K562 (cell line): ENCODE data around the gene RGMB. TPM values are rescaled to one million over a fixed set of nuclear protein-coding genes. Genes with fewer than 3 reads are reported as not detected.

Source experiments
- ATAC-seq: fragments of 200-7000 bp; cut with Tn5 transposase; 3 replicates; pipeline ENCODE4 v1.9.1; 2020; ENCODE audit warnings: moderate library complexity
- BruUV-seq: library from RNA; stranded (reverse); fragments of 400-500 nt; replicated peaks from 2 replicates; lab custom pipeline; 2021; lab: Mats Ljungman, UMichigan
- CTCF ChIA-PET: fragments of 300-600 bp; formaldehyde crosslinking; extraction: SDS; loops from one replicate; lab custom pipeline; 2021; ENCODE audit warnings: low intra/inter-chr PET ratio; lab: Yijun Ruan, JAX
- POLR2A ChIA-PET: fragments of 300-600, 350-650 bp; sonication (Branson Sonifier 250); formaldehyde crosslinking; extraction: SDS; loops from one replicate; lab custom pipeline; 2021; ENCODE audit warnings: antibody characterized with exemption, inconsistent platforms; lab: Yijun Ruan, JAX
- DNase-seq, 4 experiments: peaks; one replicate each; pipeline versions ENCODE4 v3.0.0 to v3.0.0-alpha.2; 2011 to 2018; ENCODE audit warnings: low spot score in 3 of 4, mixed read lengths in 3 of 4; ENCODE audit errors: extremely low read depth in 1 of 4
- FAIRE-seq: peaks from 2 replicates; lab custom pipeline; 2011; peaks lifted over from hg19 to GRCh38; lab: Jason Lieb, UNC
- H2AFZ ChIP-seq: 2 replicates; pipeline ENCODE4 v1.6.0; 2011; ENCODE audit warnings: low read depth, low read length, control low read depth, inconsistent platforms
- H3K27ac ChIP-seq: fragments of 200-600 bp; 3 replicates; pipeline ENCODE4 v1.8.0; 2011; ENCODE audit warnings: low read depth, mild to moderate bottlenecking, control low read depth, inconsistent platforms, low read length, moderate library complexity, mixed read lengths; ENCODE audit errors: extremely low read depth
- H3K27me3 ChIP-seq, 2 experiments: fragments of 300-600 bp in 1 of 2; 2 replicates in 1 of 2; 3 replicates in 1 of 2; pipeline versions ENCODE4 v1.6.0 to v1.8.0; 2011; ENCODE audit warnings: inconsistent platforms in 2 of 2, low read length in 2 of 2, mild to moderate bottlenecking in 1 of 2, mixed read lengths in 1 of 2, moderate library complexity in 1 of 2; ENCODE audit not compliant: control insufficient read depth in 2 of 2, insufficient read depth in 2 of 2
- H3K36me3 ChIP-seq: fragments of 300-600 bp; 3 replicates; pipeline ENCODE4 v1.8.0; 2011; ENCODE audit warnings: mild to moderate bottlenecking, low read length, inconsistent platforms; ENCODE audit not compliant: control insufficient read depth, insufficient read depth
- H3K4me1 ChIP-seq, 2 experiments: fragments of 200-600 bp in 1 of 2; replicated peaks in 1 of 2; 2 replicates in 1 of 2; 3 replicates in 1 of 2; pipeline versions ENCODE4 v1.5.1 to v1.8.0; 2011; ENCODE audit warnings: inconsistent platforms in 2 of 2, low read length in 2 of 2, mild to moderate bottlenecking in 1 of 2, mixed read lengths in 1 of 2, moderate library complexity in 1 of 2; ENCODE audit not compliant: control insufficient read depth in 2 of 2, insufficient read depth in 2 of 2
- H3K4me2 ChIP-seq: 2 replicates; pipeline ENCODE4 v1.6.1; 2011; ENCODE audit warnings: low read length, control low read depth, inconsistent platforms, mixed read lengths; ENCODE audit not compliant: insufficient read depth
- H3K4me3 ChIP-seq: fragments of 200-600 bp; sonication (generic), shearing (Covaris generic); 2 replicates; pipeline ENCODE4 v1.5.1; 2016; ENCODE audit warnings: control low read depth, inconsistent platforms
- H3K79me2 ChIP-seq: fragments of 200-600 bp; 3 replicates; pipeline ENCODE4 v1.8.0; 2011; ENCODE audit warnings: low read length, inconsistent platforms; ENCODE audit not compliant: control insufficient read depth, insufficient read depth
- H3K9ac ChIP-seq, 2 experiments: 2 replicates each; pipeline versions ENCODE4 v1.6.0 to v1.6.1; 2011; ENCODE audit warnings: low read depth in 2 of 2, low read length in 2 of 2, control low read depth in 1 of 2, inconsistent platforms in 1 of 2, mild to moderate bottlenecking in 1 of 2, mixed read lengths in 1 of 2; ENCODE audit not compliant: insufficient read depth in 1 of 2
- H3K9me1 ChIP-seq: one replicate; pipeline ENCODE4 v1.6.0; 2011; ENCODE audit warnings: inconsistent platforms, mild to moderate bottlenecking, low read length, moderate library complexity; ENCODE audit not compliant: control insufficient read depth, insufficient read depth
- H3K9me3 ChIP-seq: replicated peaks from 2 replicates; pipeline ENCODE4 v1.5.1; 2011; ENCODE audit warnings: low read depth, low read length, inconsistent platforms; ENCODE audit not compliant: control insufficient read depth, insufficient read depth
- H4K20me1 ChIP-seq: replicated peaks from 2 replicates; pipeline ENCODE4 v1.6.1; 2011; ENCODE audit warnings: low read length, inconsistent platforms, mixed read lengths; ENCODE audit not compliant: control insufficient read depth, insufficient read depth
- ATF3 ChIP-seq, 2 experiments: fragments of 450-650 bp in 1 of 2; sonication (generic) in 1 of 2; formaldehyde crosslinking in 1 of 2; IDR thresholded peaks in 1 of 2; conservative IDR thresholded peaks in 1 of 2; 2 replicates each; pipeline versions ENCODE4 v1.6.1 to v1.8.1; 2016 to 2023; ENCODE audit warnings: mild to moderate bottlenecking in 2 of 2, moderate library complexity in 2 of 2, inconsistent platforms in 1 of 2, missing genetic modification reagents in 1 of 2
- ATF7 ChIP-seq: fragments of 450-650 bp; IDR thresholded peaks from 2 replicates; pipeline ENCODE4 v1.7.1; 2014; ENCODE audit warnings: mild to moderate bottlenecking, moderate library complexity
- BCLAF1 ChIP-seq, 2 experiments: fragments of 450-650 bp in 1 of 2; IDR thresholded peaks; 2 replicates each; pipeline ENCODE4 v1.6.1; 2011 to 2017; ENCODE audit warnings: low read depth in 2 of 2, antibody characterized with exemption in 1 of 2, borderline replicate concordance in 1 of 2, low read length in 1 of 2, mild to moderate bottlenecking in 1 of 2, mixed read lengths in 1 of 2; ENCODE audit not compliant: control insufficient read depth in 1 of 2
- CEBPB ChIP-seq: fragments of 450-650 bp; IDR thresholded peaks from 2 replicates; pipeline ENCODE4 v1.6.1; 2016; ENCODE audit warnings: missing genetic modification characterization, missing compliant biosample characterization
- CEBPG ChIP-seq, 3 experiments: fragments of 200-800 bp in 1 of 3; sonication (Bioruptor generic) in 1 of 3; sonication (generic) in 1 of 3; formaldehyde crosslinking in 1 of 3; IDR thresholded peaks in 2 of 3; conservative IDR thresholded peaks in 1 of 3; 2 replicates each; pipeline versions ENCODE4 v1.6.1 to v1.8.0; 2016 to 2022; ENCODE audit warnings: missing compliant biosample characterization in 2 of 3, missing genetic modification characterization in 2 of 3, mild to moderate bottlenecking in 1 of 3, missing genetic modification reagents in 1 of 3
- NFIC ChIP-seq: fragments of 450-650 bp; IDR thresholded peaks from 2 replicates; pipeline ENCODE4 v1.6.1; 2017; ENCODE audit warnings: mild to moderate bottlenecking, inconsistent platforms
- RNF2 ChIP-seq: sonication (generic); IDR thresholded peaks from 2 replicates; pipeline ENCODE4 v1.6.1; 2016
- whole genome bisulfite sequencing: fragments of 100-300 bp; shearing (Covaris generic); methylation state at CpG from one replicate; pipeline ENCODE4 v1.1.6; 2016; ENCODE audit warnings: low coverage, mixed read lengths; ENCODE audit not compliant: insufficient coverage; ENCODE audit errors: missing lambda C conversion rate; 5-methylcytosine and 5-hydroxymethylcytosine counted together
- in situ Hi-C: fragments of 300-500 bp; cut with MboI; formaldehyde crosslinking; loops from 4 replicates; pipeline ENCODE4 v1.15.0; 2018; ENCODE audit warnings: inconsistent platforms, mixed read lengths
- intact Hi-C: fragments of 100-400 bp; cut with micrococcal nuclease; formaldehyde crosslinking; loops from 2 replicates; pipeline ENCODE4 v1.14.2; 2022
- polyA plus RNA-seq, 8 experiments: library from polyadenylated mRNA; depleted of rRNA in 4 of 8; stranded (reverse) in 5 of 8; unstranded in 3 of 8; fragments of >200 nt; fragmentation: Nextera tagmentation in 2 of 8; fragmentation: Illumina TruSeq in 1 of 8; extraction: Ambion mirVana in 2 of 8; extraction: Trizol in 1 of 8; gene quantifications; 2 replicates each; pipeline versions ENCODE4 v1.2.1 to v1.2.3, GENCODE V29; 2011 to 2014; ENCODE audit warnings: inconsistent platforms in 1 of 8, missing spikeins in 1 of 8
- total RNA-seq, 7 experiments: library from RNA; depleted of rRNA in 6 of 7; stranded (reverse); fragments of >200 nt in 6 of 7; fragmentation: Illumina TruSeq in 2 of 7; extraction: Trizol in 2 of 7; gene quantifications; 2 replicates each; pipeline versions ENCODE4 v1.2.1 to v1.2.3, GENCODE V29; 2011 to 2021; ENCODE audit warnings: low replicate concordance in 1 of 7
- TF ChIP-seq, protein P1 (sequence below), 2 experiments: IDR thresholded peaks in 1 of 2; conservative IDR thresholded peaks in 1 of 2; 2 replicates each; pipeline ENCODE4 v1.6.1; 2016; ENCODE audit warnings: low read depth in 2 of 2, mild to moderate bottlenecking in 1 of 2, missing compliant biosample characterization in 1 of 2, missing genetic modification characterization in 1 of 2, moderate library complexity in 1 of 2

Gene RGMB
- total and polyA plus RNA-seq, 9 of the 15 experiments (the other 6 are each of a cell fraction or from before 2014, with no cell fraction given): 0.03 to 0.38 TPM; not detected in 7

GRCh38 chr5:98770209-98770910 is 3.1 kb upstream of the RGMB start:
- no peak for FAIRE-seq
- CTCF ChIA-PET: interaction anchor here (0.5 kb wide), 1 partner anchor 290 kb away, joined by 3 read pairs; no protein-coding TSS in a partner anchor

More at GRCh38 chr5:98770209-98770910, 3.1 kb upstream of the RGMB start:
- Histone ChIP-seq H3K36me3 (no peaks in the 10 kb centered on the region), H3K4me1 (peaks cover 0 to 33% of the 10 kb centered on the region in 2 experiments; a peak in 2 of 5 replicates), H3K4me3 (peak overlapping the region; percentile 12; the same call in 1 of the 2 replicates), H3K4me2 (peak overlapping the region; percentile 16; the same call in 1 of the 2 replicates), H3K79me2 (no peaks in the 10 kb centered on the region), H3K9me1 (no peaks in the 10 kb centered on the region), H3K27me3 (peaks cover 3 to 36% of the 10 kb centered on the region in 2 experiments; a peak in 4 of 5 replicates), H3K27ac (no peak overlapping the region), H3K9ac (no peak overlapping the region), H3K9me3 (no peaks in the 10 kb centered on the region), H4K20me1 (0 out of 2 replicates have a peak, but pooled peaks cover 2% of the 10 kb centered on the region), H2AFZ (no peak overlapping the region)
- intact Hi-C loops (no loop called here), in situ Hi-C loops (no loop called here)
- TF ChIP-seq, protein P1, sequence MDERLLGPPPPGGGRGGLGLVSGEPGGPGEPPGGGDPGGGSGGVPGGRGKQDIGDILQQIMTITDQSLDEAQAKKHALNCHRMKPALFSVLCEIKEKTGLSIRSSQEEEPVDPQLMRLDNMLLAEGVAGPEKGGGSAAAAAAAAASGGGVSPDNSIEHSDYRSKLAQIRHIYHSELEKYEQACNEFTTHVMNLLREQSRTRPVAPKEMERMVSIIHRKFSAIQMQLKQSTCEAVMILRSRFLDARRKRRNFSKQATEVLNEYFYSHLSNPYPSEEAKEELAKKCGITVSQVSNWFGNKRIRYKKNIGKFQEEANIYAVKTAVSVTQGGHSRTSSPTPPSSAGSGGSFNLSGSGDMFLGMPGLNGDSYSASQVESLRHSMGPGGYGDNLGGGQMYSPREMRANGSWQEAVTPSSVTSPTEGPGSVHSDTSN (CRISPR knock-in tag; IDR thresholded peaks at IDR 0.05; ENCODE audit: low read depth): no peak
- TF ChIP-seq, protein P1 (tag; conservative IDR thresholded peaks at IDR 0.05; ENCODE audit: low read depth): no peak
- TF ChIP-seq CEBPB (peak; percentile 40; the same call in 1 of the 2 replicates), NFIC (peak; percentile 64), ATF7 (peak; percentile 71), BCLAF1 (IDR thresholded peaks at IDR 0.05; ENCODE audit: borderline replicate concordance in 1 of 2, control insufficient read depth in 1 of 2, low read depth in 2 of 2, low read length in 1 of 2) (no peak), ATF3 (IDR thresholded peaks at IDR 0.05) (peak; percentile 51; the same call in 1 of the 2 replicates), ATF3 (CRISPR knock-in tag; conservative IDR thresholded peaks at IDR 0.05) (no peak), CEBPG (CRISPR knock-in tag; IDR thresholded peaks at IDR 0.05) (no peak), CEBPG (tag; conservative IDR thresholded peaks at IDR 0.05 in 1 of 2, IDR thresholded peaks at IDR 0.05 in 1 of 2) (peak; percentile 67 to 83), RNF2 (no peak)
- DNase-seq: no peak
- BruUV-seq: no TSS peak
- 5% methylated on average over 38 of the region's 39 CpGs for WGBS
- POLR2A ChIA-PET: no interaction called here
- peak; percentile 52 for ATAC-seq
